Measurements from ENCODE around the gene GNAI1.

Gene GNAI1

GRCh38 chr7:80187279-80187678, 52.6 kb downstream of the GNAI1 start:
- no peak for DNase-seq (ENCODE audit: low read depth)
- no peak for TF ChIP-seq CTCF (conservative IDR thresholded peaks at IDR 0.05; ENCODE audit: low read depth, low read length)

DNA sequence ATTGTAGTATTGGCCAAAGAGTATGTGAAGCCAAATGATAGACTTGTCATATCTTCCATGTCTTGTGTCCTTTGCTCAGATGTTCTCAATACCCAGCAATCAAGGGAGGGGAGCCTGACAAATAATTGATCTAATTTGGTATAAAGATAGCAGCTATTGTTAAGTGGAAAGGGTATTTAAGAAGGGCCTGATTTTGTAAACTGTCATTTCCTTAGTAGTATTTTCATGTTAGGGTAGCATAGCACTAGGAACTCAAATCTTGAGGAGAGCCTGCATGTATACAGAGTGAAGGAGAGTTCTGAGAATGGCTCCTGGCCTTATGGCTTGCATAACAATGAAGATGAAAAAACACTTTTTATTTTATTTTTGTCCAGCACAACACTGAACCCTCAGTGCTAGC, 53.1 kb downstream of the GNAI1 start:
- TF ChIP-seq CTCF (conservative IDR thresholded peaks at IDR 0.05; ENCODE audit: low read depth, low read length): no peak
- DNase-seq (ENCODE audit: low read depth): no peak
- H3K4me3 ChIP-seq (ENCODE audit: low read length): no peak overlapping the region

More at GRCh38 chr7:80187279-80187678, 52.6 kb downstream of the GNAI1 start:
- no peak overlapping the region for H3K4me3 ChIP-seq (ENCODE audit: low read length)

DNA sequence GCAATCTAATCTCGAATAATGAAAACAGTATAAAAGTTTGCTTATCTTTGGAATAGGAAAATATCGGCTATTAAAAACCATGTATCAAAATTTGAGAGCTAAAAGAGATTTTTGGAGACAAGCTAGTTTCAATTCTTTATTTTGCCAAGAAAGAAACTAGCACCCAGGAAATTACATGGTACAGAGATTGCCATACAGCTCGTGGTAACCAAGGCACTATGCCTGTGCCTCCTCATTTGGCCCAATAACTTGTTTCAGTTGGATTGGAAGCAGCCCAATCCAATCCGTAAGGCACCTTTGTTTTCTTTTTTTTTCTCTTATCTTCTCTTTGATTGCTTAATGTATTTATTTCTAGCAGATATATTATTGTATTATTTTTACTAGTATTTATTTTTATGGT, 55.0 kb downstream of the GNAI1 start:
- H3K4me3 ChIP-seq (ENCODE audit: low read length): no peak overlapping the region
- no peak for TF ChIP-seq CTCF (conservative IDR thresholded peaks at IDR 0.05; ENCODE audit: low read depth, low read length)
- no peak for DNase-seq (ENCODE audit: low read depth)

DNA sequence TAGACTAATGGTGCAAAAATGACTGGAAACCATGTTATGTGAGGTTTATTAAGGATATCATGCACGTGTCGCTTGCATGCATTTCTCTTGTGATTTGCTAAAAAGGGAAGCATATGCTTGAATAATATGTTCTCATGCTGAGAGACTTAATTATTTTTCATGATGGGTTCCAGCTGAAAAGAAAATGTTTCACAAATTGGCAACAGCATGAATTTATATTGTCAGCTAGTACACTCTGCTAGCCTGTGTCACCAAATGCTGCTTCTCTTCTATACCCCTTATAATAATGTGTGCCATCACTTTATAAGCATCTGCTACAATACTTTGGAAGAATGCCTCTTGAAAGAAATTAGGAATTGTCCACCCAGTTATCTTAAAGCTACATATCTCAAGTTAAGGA, 63.0 kb downstream of the GNAI1 start:
- no peak overlapping the region for H3K4me3 ChIP-seq (ENCODE audit: low read length)
- no peak for TF ChIP-seq CTCF (conservative IDR thresholded peaks at IDR 0.05; ENCODE audit: low read depth, low read length)
- DNase-seq (ENCODE audit: low read depth): no peak

- no peak for DNase-seq (ENCODE audit: low read depth)
- TF ChIP-seq CTCF (conservative IDR thresholded peaks at IDR 0.05; ENCODE audit: low read depth, low read length): no peak
- no peak overlapping the region for H3K4me3 ChIP-seq (ENCODE audit: low read length)
Measured at GRCh38 chr7:80199051-80199450, 64.4 kb downstream of the GNAI1 start.

GRCh38 chr7:80204454-80204853, 69.8 kb downstream of the GNAI1 start:
- no peak for TF ChIP-seq CTCF (conservative IDR thresholded peaks at IDR 0.05; ENCODE audit: low read depth, low read length)
- DNase-seq (ENCODE audit: low read depth): no peak
- H3K4me3 ChIP-seq (ENCODE audit: low read length): no peak overlapping the region

GRCh38 chr7:80204919-80205318, 70.3 kb downstream of the GNAI1 start:
- no peak overlapping the region for H3K4me3 ChIP-seq (ENCODE audit: low read length)
- DNase-seq (ENCODE audit: low read depth): no peak
- no peak for TF ChIP-seq CTCF (conservative IDR thresholded peaks at IDR 0.05; ENCODE audit: low read depth, low read length)
